GM12878 (cell line): ENCODE results near the gene INTS6L. TPM values are rescaled to one million over a fixed set of nuclear protein-coding genes. Genes with fewer than 3 reads are reported as not detected.

Source experiments
- ATAC-seq: fragments of 200-7000 bp; cut with Tn5 transposase; 3 replicates; pipeline ENCODE4 v1.9.1; 2020; ENCODE audit warnings: mild to moderate bottlenecking, moderate library complexity
- BruUV-seq: library from RNA; stranded (reverse); fragments of 400-500 nt; replicated peaks from 2 replicates; lab custom pipeline; 2021; lab: Mats Ljungman, UMichigan
- CTCF ChIA-PET: fragments of 300-600 bp; sonication (Branson Sonifier 250); formaldehyde crosslinking; extraction: SDS; loops from one replicate; lab custom pipeline; 2021; ENCODE audit warnings: inconsistent platforms; lab: Yijun Ruan, JAX
- POLR2A ChIA-PET: fragments of 350-600 bp; formaldehyde crosslinking; extraction: SDS; loops from one replicate; lab custom pipeline; 2021; ENCODE audit warnings: inconsistent platforms; lab: Charles Lee
- RAD21 ChIA-PET: fragments of 300-600 bp; sonication (Branson Sonifier 250); formaldehyde crosslinking; loops from one replicate; lab custom pipeline; 2023; ENCODE audit warnings: antibody characterized with exemption; ENCODE audit not compliant: unreplicated experiment; lab: Charles Lee
- SMC1A ChIA-PET: fragments of 300-600 bp; sonication (Branson Sonifier 250); formaldehyde crosslinking; loops from one replicate; lab custom pipeline; 2023; ENCODE audit not compliant: unreplicated experiment, uncharacterized antibody; lab: Charles Lee
- DNase-seq: peaks from one replicate; pipeline ENCODE4 v3.0.0-alpha.2; 2011; ENCODE audit warnings: low read depth, low spot score
- FAIRE-seq: peaks from 3 replicates; lab custom pipeline; 2011; peaks lifted over from hg19 to GRCh38; lab: Jason Lieb, UNC
- H2AFZ ChIP-seq: 2 replicates; pipeline ENCODE4 v1.6.0; 2011; ENCODE audit warnings: low read depth, low read length, control low read depth; ENCODE audit not compliant: control insufficient read depth
- H3K27ac ChIP-seq: 2 replicates; pipeline ENCODE4 v1.5.1; 2011; ENCODE audit warnings: control low read depth; ENCODE audit not compliant: control insufficient read depth, insufficient read depth
- H3K27me3 ChIP-seq, 2 experiments: replicated peaks in 1 of 2; 2 replicates each; pipeline versions ENCODE4 v1.6.0 to v1.6.1; 2011; ENCODE audit warnings: low read length in 1 of 2; ENCODE audit not compliant: control insufficient read depth in 2 of 2, insufficient read depth in 2 of 2
- H3K36me3 ChIP-seq, 2 experiments: 2 replicates each; pipeline ENCODE4 v1.5.1; 2011; ENCODE audit warnings: low read length in 1 of 2; ENCODE audit not compliant: control insufficient read depth in 2 of 2, insufficient read depth in 2 of 2
- H3K4me1 ChIP-seq: 2 replicates; pipeline ENCODE4 v1.6.1; 2011; ENCODE audit warnings: mild to moderate bottlenecking, low read length, moderate library complexity, mixed read lengths; ENCODE audit not compliant: control insufficient read depth, insufficient read depth
- H3K4me2 ChIP-seq: 2 replicates; pipeline ENCODE4 v1.6.0; 2011; ENCODE audit warnings: control low read depth; ENCODE audit not compliant: control insufficient read depth, insufficient read depth
- H3K4me3 ChIP-seq: fragments of 200-600 bp; sonication (generic); 2 replicates; pipeline ENCODE4 v1.5.1; 2016
- H3K79me2 ChIP-seq: 2 replicates; pipeline ENCODE4 v1.6.0; 2011; ENCODE audit warnings: low read length; ENCODE audit not compliant: control insufficient read depth, insufficient read depth
- H3K9ac ChIP-seq: 2 replicates; pipeline ENCODE4 v1.8.0; 2011; ENCODE audit warnings: low read length, control low read depth, mixed read lengths; ENCODE audit not compliant: control insufficient read depth, insufficient read depth
- H3K9me3 ChIP-seq: replicated peaks from 3 replicates; pipeline ENCODE4 v1.5.1; 2011; ENCODE audit warnings: mild to moderate bottlenecking, low read length; ENCODE audit not compliant: control insufficient read depth, insufficient read depth
- H4K20me1 ChIP-seq: 2 replicates; pipeline ENCODE4 v1.6.0; 2011; ENCODE audit not compliant: control insufficient read depth, insufficient read depth
- CREM ChIP-seq: IDR thresholded peaks from 2 replicates; pipeline ENCODE4 v1.6.1; 2014; ENCODE audit warnings: antibody characterized with exemption, low read depth
- GABPA ChIP-seq: IDR thresholded peaks from 2 replicates; pipeline ENCODE4 v1.6.1; 2014; ENCODE audit warnings: antibody characterized with exemption, low read depth, mild to moderate bottlenecking, inconsistent platforms
- MEF2A ChIP-seq: IDR thresholded peaks from 2 replicates; pipeline ENCODE4 v1.6.1; 2011; ENCODE audit warnings: low read depth, mild to moderate bottlenecking, low read length, moderate library complexity; ENCODE audit not compliant: insufficient read depth
- MYC ChIP-seq: IDR thresholded peaks from 2 replicates; pipeline ENCODE4 v1.6.1; 2011; ENCODE audit warnings: mild to moderate bottlenecking, low read length, moderate library complexity, inconsistent platforms; ENCODE audit not compliant: insufficient read depth, insufficient replicate concordance, insufficient read length, severe bottlenecking
- NR2C2 ChIP-seq: IDR thresholded peaks from 2 replicates; pipeline ENCODE4 v1.6.1; 2011; ENCODE audit warnings: borderline replicate concordance, low read depth; ENCODE audit not compliant: control insufficient read depth, insufficient read length
- in situ Hi-C: fragments of 300-500 bp; cut with MboI; formaldehyde crosslinking; loops from 9 replicates; pipeline ENCODE4 v1.14.3; 2018; ENCODE audit warnings: mixed read lengths
- intact Hi-C: fragments of 100-400 bp; cut with micrococcal nuclease; formaldehyde crosslinking; loops from one replicate; pipeline ENCODE4 v1.14.2; 2022; ENCODE audit not compliant: unreplicated experiment
- polyA plus RNA-seq, 11 experiments: library from polyadenylated mRNA; depleted of rRNA in 4 of 11; unstranded in 6 of 11; stranded (reverse) in 5 of 11; fragments of >200 nt; fragmentation: Nextera tagmentation in 4 of 11; fragmentation: Illumina TruSeq in 1 of 11; extraction: Ambion mirVana in 4 of 11; extraction: Trizol in 1 of 11; gene quantifications; 1 replicate in 1 of 11; 2 replicates in 10 of 11; pipeline versions ENCODE4 v1.2.1 to v1.2.3, GENCODE V29; 2011 to 2016; ENCODE audit warnings: inconsistent platforms in 2 of 11, missing spikeins in 2 of 11, low read depth in 1 of 11
- total RNA-seq, 4 experiments: library from RNA; depleted of rRNA in 3 of 4; stranded (reverse); fragments of >200 nt in 3 of 4; fragmentation: Illumina TruSeq in 1 of 4; extraction: Trizol in 1 of 4; gene quantifications; 2 replicates each; pipeline versions ENCODE4 v1.2.1 to v1.2.3, GENCODE V29; 2013 to 2021
- TF ChIP-seq, protein P1 (sequence below): fragments of 450-650 bp; IDR thresholded peaks from 2 replicates; pipeline ENCODE4 v1.6.1; 2017; ENCODE audit warnings: mild to moderate bottlenecking, moderate library complexity
- TF ChIP-seq, protein P2 (sequence below): fragments of 450-650 bp; formaldehyde crosslinking; IDR thresholded peaks from 2 replicates; pipeline ENCODE4 v1.4.0; 2022; ENCODE audit warnings: mild to moderate bottlenecking, moderate library complexity
- TF ChIP-seq, protein P3 (sequence below): IDR thresholded peaks from 2 replicates; pipeline ENCODE4 v1.6.1; 2011; ENCODE audit warnings: borderline replicate concordance, low read depth, mild to moderate bottlenecking, moderate library complexity, mixed read lengths, low read length; ENCODE audit not compliant: insufficient read depth; ENCODE audit errors: extremely low read length

INTS6L gene
- total and polyA plus RNA-seq, 10 of the 15 experiments (the other 5 are each of a cell fraction or from before 2014, with no cell fraction given) = 4.9 to 84.9 (median 15.3) TPM

DNA sequence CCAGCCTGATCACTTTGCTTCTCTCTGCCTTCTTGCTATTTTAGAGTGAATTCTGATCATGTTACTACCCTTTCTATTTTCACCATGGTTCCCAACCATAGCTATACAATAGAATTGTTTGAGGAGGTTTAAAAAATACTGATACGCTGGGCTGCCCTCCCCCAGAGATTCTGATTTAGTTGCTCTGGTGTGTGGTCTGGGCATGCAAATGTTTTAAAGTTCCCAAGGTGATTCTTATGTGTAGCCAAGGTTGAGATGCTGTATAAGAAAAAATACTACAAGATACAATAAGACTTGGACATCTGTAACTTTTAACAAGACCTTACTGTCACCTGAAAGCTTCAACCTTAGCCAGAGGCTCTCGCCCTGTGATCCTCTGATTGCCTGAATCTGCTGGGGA is 22.2 kb upstream of the INTS6L start (continued):
- TF ChIP-seq, protein P1, sequence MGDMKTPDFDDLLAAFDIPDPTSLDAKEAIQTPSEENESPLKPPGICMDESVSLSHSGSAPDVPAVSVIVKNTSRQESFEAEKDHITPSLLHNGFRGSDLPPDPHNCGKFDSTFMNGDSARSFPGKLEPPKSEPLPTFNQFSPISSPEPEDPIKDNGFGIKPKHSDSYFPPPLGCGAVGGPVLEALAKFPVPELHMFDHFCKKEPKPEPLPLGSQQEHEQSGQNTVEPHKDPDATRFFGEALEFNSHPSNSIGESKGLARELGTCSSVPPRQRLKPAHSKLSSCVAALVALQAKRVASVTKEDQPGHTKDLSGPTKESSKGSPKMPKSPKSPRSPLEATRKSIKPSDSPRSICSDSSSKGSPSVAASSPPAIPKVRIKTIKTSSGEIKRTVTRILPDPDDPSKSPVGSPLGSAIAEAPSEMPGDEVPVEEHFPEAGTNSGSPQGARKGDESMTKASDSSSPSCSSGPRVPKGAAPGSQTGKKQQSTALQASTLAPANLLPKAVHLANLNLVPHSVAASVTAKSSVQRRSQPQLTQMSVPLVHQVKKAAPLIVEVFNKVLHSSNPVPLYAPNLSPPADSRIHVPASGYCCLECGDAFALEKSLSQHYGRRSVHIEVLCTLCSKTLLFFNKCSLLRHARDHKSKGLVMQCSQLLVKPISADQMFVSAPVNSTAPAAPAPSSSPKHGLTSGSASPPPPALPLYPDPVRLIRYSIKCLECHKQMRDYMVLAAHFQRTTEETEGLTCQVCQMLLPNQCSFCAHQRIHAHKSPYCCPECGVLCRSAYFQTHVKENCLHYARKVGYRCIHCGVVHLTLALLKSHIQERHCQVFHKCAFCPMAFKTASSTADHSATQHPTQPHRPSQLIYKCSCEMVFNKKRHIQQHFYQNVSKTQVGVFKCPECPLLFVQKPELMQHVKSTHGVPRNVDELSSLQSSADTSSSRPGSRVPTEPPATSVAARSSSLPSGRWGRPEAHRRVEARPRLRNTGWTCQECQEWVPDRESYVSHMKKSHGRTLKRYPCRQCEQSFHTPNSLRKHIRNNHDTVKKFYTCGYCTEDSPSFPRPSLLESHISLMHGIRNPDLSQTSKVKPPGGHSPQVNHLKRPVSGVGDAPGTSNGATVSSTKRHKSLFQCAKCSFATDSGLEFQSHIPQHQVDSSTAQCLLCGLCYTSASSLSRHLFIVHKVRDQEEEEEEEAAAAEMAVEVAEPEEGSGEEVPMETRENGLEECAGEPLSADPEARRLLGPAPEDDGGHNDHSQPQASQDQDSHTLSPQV = no peak

DNA sequence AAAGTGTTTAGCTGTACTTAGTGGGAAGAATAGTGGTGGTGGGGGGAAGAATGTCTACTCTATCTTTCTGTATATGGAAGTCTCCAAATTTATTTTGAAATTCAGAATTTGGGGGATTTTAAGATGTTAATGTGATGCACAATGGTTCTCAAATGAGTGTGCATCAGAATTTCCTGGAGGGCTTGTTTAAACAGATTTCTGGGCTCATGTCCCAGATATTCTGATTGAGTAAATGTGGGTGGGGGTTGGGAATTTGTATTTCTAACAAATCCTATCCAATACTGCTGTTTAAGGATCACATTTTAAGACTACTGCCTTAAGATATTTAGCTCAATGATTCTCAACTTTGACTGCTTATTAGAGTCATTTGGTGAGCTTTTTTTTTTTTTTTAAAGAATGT is 15.1 kb upstream of the INTS6L start:
- H4K20me1 ChIP-seq = no peaks in the 10 kb centered on the region
- no peak for FAIRE-seq
- no peaks in the 10 kb centered on the region for H3K36me3 ChIP-seq
- H2AFZ ChIP-seq = no peak overlapping the region
- ChIA-PET SMC1A (interaction anchor here (1.0 kb wide), 2 partner anchors 10 to 12 kb away, joined by 3 read pairs; no protein-coding TSS in a partner anchor), RAD21 (no interaction called here), CTCF (interaction anchor here (0.5 to 0.6 kb wide), 2 partner anchors 194 to 419 kb away, joined by 3 to 4 read pairs; no protein-coding TSS in a partner anchor), POLR2A (no interaction called here)
- H3K4me1 ChIP-seq = no peaks in the 10 kb centered on the region
- H3K27ac ChIP-seq = no peak overlapping the region
- no peak for ATAC-seq
- H3K4me2 ChIP-seq = no peak overlapping the region
- H3K4me3 ChIP-seq = no peak overlapping the region
- in situ Hi-C loops (no loop called here), intact Hi-C loops (no loop called here)
- no peak for TF ChIP-seq GABPA
- TF ChIP-seq, protein P2, sequence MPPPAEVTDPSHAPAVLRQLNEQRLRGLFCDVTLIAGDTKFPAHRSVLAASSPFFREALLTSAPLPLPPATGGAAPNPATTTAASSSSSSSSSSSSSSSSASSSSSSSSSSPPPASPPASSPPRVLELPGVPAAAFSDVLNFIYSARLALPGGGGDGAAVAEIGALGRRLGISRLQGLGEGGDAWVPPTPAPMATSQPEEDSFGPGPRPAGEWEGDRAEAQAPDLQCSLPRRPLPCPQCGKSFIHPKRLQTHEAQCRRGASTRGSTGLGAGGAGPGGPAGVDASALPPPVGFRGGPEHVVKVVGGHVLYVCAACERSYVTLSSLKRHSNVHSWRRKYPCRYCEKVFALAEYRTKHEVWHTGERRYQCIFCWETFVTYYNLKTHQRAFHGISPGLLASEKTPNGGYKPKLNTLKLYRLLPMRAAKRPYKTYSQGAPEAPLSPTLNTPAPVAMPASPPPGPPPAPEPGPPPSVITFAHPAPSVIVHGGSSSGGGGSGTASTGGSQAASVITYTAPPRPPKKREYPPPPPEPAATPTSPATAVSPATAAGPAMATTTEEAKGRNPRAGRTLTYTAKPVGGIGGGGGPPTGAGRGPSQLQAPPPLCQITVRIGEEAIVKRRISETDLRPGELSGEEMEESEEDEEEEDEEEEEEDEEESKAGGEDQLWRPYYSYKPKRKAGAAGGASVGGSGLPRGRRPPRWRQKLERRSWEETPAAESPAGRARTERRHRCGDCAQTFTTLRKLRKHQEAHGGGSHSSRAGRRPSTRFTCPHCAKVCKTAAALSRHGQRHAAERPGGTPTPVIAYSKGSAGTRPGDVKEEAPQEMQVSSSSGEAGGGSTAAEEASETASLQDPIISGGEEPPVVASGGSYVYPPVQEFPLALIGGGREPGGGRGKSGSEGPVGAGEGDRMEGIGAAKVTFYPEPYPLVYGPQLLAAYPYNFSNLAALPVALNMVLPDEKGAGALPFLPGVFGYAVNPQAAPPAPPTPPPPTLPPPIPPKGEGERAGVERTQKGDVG (CRISPR knock-in tag) = no peak
- no peak for TF ChIP-seq CREM
- TF ChIP-seq, protein P3, sequence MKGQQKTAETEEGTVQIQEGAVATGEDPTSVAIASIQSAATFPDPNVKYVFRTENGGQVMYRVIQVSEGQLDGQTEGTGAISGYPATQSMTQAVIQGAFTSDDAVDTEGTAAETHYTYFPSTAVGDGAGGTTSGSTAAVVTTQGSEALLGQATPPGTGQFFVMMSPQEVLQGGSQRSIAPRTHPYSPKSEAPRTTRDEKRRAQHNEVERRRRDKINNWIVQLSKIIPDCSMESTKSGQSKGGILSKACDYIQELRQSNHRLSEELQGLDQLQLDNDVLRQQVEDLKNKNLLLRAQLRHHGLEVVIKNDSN = no peak
- no peak for TF ChIP-seq NR2C2
- no peak for TF ChIP-seq MYC
- TF ChIP-seq MEF2A = no peak
- no peaks in the 10 kb centered on the region for H3K79me2 ChIP-seq
- BruUV-seq = no TSS peak
- H3K9ac ChIP-seq = no peak overlapping the region
- no peaks in the 10 kb centered on the region for H3K9me3 ChIP-seq
- DNase-seq = no peak
- H3K27me3 ChIP-seq = no peaks in the 10 kb centered on the region
